Fibroblast of lung (primary cell): ENCODE results near the gene TGM4.

Experiments used
- EZH2 ChIP-seq: IDR thresholded peaks from 2 replicates; pipeline ENCODE4 v1.5.1; 2012; ENCODE audit warnings: low read length, control low read depth, mild to moderate bottlenecking; ENCODE audit errors: missing control alignments
- TF ChIP-seq, protein P1 (sequence below), 2 donors: IDR thresholded peaks in 1 of 2; conservative IDR thresholded peaks in 1 of 2; 1 replicate in 1 of 2; 2 replicates in 1 of 2; pipeline ENCODE4 v1.5.1; 2011 to 2012; ENCODE audit warnings: low read length in 2 of 2, control low read depth in 1 of 2, inconsistent platforms in 1 of 2, low read depth in 1 of 2, mild to moderate bottlenecking in 1 of 2

DNA sequence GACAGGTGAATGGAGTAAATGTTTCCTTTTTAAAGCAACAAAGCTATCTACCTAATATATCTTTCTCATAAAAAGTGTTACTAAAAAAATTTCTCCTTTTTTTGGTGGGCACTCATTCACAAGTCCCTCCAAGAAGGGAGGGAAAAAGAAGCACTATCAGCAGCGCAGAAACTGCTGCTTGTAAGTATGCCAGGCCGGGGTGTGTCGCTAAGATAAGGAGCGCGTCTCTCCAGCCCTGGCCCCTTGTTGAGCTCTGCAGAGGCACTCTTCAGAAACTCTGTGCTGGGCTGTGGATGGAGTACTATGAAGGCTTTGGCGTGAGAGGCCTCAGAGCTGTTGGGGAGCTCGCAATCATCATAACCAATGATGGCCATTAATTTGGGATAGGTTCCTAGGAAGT lies 52.5 kb downstream of the TGM4 start:
- TF ChIP-seq, protein P1, sequence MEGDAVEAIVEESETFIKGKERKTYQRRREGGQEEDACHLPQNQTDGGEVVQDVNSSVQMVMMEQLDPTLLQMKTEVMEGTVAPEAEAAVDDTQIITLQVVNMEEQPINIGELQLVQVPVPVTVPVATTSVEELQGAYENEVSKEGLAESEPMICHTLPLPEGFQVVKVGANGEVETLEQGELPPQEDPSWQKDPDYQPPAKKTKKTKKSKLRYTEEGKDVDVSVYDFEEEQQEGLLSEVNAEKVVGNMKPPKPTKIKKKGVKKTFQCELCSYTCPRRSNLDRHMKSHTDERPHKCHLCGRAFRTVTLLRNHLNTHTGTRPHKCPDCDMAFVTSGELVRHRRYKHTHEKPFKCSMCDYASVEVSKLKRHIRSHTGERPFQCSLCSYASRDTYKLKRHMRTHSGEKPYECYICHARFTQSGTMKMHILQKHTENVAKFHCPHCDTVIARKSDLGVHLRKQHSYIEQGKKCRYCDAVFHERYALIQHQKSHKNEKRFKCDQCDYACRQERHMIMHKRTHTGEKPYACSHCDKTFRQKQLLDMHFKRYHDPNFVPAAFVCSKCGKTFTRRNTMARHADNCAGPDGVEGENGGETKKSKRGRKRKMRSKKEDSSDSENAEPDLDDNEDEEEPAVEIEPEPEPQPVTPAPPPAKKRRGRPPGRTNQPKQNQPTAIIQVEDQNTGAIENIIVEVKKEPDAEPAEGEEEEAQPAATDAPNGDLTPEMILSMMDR (conservative IDR thresholded peaks at IDR 0.05 in 1 of 2, IDR thresholded peaks at IDR 0.05 in 1 of 2; ENCODE audit: low read depth in 1 of 2, low read length in 2 of 2): no peak
- TF ChIP-seq EZH2: no peak
